Activated T-cell treated with anti-CD3 and anti-CD28 coated beads for 24 hours (primary cell): ENCODE data around the gene TGM5.
"Not testable (repeated sequence)": the region's sequence is repeated elsewhere in the genome, so short reads cannot be mapped to it uniquely, and the experiment has no call there.

Experiments
- DNase-seq: peaks from one replicate; pipeline ENCODE4 v3.0.0-alpha.2; 2020; ENCODE audit warnings: low read depth

The TGM5 gene

GRCh38 chr15:43276563-43277200, 10.0 kb upstream of the TGM5 start:
- DNase-seq = no peak

DNA sequence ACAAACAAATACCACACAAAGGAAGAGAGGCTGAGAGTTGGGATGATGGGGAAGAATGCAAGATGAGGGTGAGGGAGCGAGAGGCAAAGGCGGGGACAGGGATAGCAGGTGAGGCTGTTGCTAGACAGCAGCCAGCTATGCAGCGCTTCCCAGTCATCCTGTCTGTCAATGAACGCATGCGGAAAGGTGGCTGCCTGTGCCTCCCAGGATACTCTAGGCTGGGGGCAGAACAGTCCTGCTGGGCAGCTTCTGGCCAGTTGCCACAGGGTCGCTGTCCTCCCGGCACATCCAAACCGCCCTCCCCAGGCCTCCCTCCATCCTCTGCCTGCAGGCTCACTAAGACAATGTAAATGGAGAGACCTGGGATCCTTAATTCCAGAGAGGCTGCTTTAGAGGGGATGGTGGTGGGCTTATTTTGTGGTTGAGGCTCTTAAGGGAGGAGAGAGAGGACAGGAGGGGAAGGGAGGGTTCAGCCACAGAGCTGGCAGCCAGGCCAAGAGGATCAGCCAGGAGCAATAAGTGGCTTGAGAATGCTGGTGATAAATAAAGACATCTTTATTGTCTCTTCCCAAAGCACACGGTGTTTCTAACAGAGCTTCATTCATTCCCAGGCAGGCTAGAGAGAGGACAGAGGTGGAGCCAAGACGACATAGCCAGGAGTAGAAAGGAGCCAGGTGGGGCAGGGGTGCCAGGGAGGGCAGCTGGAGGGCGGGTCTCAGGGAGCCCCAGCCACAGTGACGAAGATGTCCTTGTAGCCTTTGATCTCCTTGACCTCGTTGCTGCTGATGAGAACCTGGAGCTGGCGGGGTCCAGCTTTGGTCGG, 9.2 kb upstream of the TGM5 start:
- DNase-seq = no peak

GRCh38 chr15:43274136-43274535, 7.4 kb upstream of the TGM5 start:
- DNase-seq = no peak

GRCh38 chr15:43273243-43273642, 6.5 kb upstream of the TGM5 start:
- no peak for DNase-seq

DNA sequence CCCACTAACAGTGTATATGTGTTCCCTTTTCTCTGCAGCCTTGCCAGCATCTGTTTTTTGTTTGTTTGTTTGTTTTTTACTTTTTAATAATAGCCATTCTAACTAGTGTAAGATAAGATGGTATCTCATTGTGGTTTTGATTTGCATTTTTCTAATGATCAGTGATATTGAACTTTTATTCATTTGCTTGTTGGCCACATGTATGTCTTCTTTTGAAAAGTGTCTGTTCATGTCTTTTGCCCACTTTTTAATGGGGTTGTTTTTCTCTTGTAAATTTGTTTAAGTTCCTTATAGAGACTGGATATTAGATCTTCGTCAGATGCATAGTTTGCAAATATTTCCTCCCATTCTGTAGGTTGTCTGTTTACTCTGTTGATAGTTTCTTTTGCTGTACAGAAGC, 5.2 kb upstream of the TGM5 start:
- DNase-seq = not testable (repeated sequence)

- DNase-seq = no peak
Measured at GRCh38 chr15:43270676-43271306, 4.1 kb upstream of the TGM5 start.

DNA sequence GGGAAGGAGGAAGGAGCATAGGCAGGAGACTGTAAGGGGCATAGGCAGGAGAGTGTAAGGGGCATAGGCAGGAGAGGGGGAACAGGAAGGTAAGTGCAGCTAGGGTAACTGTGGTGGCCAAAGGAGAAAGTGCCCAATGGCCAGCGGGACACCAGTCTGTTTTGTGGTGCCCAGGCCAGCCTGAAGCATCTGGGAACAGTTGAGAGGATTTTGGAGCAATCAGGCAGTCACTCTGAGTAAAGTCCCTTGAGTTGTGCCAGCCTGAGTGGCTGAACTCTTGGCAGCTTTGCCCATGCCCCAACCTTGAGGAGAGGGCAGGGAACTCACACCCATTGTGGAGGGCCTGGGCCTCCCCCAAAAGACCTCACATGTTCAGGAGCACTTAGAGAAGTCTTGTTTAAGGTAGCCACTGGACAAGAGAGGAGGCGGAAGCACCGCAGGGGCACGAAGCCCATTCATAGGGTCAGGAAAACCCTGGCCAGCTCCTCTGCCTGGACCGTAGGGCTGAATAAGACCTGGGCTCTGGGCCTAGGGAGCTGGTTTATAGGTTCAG, 3.5 kb upstream of the TGM5 start:
- DNase-seq = no peak

DNA sequence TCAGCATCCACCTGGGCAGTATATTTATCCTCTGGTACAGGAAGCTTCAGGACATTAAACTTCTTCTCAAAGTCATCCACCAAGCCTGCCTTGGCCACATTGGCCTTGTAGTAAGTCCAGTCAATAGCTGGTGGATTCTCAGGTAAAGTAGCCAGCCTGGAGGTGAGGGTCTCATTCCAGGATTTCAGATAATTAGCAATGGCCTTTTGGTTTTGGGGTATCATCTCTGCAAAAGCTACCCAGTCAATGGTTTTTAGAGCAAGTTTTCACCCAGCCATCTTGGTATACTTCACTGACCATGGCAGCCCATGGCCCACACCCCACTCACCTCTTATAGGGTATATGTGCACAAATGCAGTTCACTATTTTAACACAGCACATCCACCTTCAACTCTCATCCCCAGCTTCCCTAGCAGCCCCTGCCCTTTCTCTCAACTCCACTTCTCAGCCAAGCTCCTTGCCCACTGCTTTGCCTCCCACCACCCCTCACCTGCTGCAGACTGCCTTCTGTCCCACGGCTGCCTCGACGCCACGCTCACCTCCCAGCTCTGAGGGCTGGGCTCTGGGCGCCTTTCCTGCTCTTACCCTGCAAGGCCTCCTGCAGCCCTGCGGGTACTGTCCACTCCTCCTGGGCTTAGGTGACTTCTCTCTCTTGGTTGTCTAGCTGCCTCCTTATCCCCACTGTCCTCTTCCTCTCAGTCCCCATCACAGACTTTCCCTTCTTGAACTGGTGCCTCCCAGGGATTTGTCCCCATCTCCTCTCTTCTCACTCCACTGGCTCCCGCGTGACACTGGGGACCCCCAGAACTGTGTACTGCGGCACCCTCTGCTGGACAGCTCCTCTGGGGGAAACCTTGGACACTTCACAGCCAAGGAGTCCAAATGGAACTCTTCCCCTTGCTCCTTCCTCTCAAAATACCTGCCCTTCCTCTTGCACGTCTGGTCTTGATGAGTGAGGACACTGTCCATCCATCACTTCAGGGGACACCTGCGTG, 1.7 kb upstream of the TGM5 start:
- DNase-seq = no peak

DNA sequence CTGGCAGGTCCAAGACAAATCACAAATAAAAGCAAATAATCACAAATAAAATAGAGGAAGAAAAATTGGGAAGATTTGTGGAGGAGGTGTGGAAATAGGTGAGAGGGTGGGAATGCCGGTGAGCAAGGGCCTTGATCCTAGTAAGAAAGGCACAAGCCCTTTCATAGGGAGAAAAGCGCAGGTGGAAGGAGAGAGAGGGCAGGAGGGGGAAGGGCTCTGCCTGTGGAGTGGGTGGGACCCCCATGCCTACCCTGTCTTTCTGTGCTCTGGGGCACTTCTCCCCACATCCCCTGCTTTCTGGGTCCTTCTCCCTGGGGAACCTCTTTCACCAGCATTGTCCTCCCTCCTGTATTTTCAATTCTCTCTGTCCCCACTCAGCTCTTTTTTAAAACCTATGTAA, 711 bp upstream of the TGM5 start:
- no peak for DNase-seq

DNA sequence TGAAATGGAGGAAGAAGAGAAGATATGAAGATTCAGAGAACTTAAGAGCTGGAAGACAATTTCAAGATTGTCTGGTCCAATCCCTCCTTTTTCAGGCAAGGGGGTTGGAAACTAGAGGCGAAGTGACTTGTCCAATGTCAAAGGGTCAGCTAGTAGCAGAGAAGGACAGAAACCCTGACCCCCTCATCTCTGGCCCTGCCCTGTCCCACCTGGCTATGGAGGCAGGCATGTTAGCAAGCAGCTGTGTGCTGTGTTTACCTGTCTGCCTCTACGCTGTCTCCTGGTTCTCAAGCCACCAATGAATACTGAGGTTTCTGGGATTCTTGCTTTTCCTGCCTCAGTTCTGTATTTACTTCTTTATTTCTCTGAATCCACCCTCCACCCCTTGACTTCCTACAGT, 342 bp downstream of the TGM5 start:
- DNase-seq = no peak

GRCh38 chr15:43260011-43260615, 6.6 kb downstream of the TGM5 start:
- DNase-seq = no peak

DNA sequence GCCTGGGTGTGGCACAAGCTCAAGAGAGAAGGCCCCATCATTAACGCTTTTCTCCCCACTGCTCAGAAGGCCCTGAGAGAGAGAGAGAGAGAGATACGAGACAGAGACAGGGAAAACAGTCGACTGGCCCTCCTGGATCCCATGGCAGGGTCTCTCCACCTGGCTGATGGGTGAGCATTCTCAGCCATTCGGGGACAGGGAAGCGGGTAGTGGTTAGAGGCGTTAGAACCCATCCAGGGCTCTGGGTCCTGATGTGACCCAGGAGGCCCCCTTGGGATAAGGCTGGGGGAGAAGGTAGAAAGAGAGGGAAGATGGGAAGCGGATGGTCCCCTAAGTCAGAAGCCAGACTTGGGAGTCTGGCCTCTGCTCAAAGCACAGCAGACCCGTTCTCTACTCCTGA, 7.9 kb downstream of the TGM5 start:
- no peak for DNase-seq

GRCh38 chr15:43256341-43256740, 10.4 kb downstream of the TGM5 start:
- DNase-seq = no peak

GRCh38 chr15:43255376-43255775, 11.4 kb downstream of the TGM5 start:
- DNase-seq = no peak

GRCh38 chr15:43253431-43254403, 13.0 kb downstream of the TGM5 start:
- peak; percentile 2 for DNase-seq

GRCh38 chr15:43251871-43252250, 14.9 kb downstream of the TGM5 start:
- DNase-seq = no peak

DNA sequence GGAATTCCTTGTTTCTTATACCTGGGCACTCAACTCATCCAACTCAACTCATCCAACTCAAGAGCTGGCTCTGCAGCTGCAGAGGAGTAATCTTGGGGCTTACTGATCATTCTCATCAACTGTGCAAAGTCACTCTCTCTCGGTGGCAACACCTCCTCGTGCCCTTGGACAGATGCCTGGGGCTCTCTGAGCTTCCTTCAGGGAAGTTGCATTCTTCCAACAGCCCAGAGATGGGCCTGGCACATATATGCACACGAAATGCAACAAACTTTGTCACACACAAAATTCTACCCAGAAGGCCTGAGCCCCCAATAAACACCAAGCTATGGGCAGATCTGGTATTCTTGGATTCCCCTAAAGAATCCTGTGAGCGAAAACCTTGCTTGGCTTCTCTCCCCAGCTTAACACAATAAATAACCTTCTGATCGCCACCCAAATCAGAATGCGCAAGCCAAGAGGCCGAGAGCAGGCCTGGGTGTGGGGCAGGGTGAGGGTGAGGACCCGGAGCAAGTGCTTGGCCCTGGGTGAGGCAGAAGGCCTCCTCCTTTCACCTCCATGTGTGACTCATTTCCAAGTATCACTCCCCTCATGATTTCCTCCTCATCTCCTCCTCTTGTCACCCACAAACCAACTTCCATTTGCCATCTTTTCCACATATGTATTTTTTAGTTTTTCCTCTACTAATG, 15.4 kb downstream of the TGM5 start:
- no peak for DNase-seq

- DNase-seq = no peak
Measured at GRCh38 chr15:43250785-43251184, 15.9 kb downstream of the TGM5 start.

DNA sequence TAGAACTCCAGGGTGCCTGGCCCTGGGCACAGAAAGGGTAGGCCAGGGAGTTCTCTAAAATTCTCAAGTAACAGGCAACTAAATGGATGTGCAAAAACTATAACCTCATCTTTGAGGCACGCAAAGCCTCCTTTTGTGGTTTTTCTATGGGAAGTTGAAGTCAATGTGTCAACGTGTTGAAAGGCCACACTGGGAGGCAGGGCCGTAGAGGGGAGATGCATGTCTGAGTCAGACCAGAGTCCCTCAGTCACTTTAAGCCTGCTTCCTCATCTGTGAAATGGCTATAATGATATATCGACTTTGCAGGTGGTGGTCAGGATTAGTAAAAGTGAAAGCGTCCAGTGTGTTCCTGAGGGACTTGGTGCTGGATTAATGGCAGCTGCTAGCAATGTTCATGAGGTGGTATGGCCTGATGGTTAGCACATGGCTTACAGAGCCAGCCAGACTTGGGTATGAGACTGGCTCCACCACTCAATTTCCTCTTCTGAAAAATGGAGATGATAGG, 17.0 kb downstream of the TGM5 start:
- no peak for DNase-seq
